Prostate gland (tissue), 2 donors: Measurements from ENCODE around the gene SUPT6H. TPM values are rescaled to one million over a fixed set of nuclear protein-coding genes. Genes with fewer than 3 reads are reported as not detected.
A peak's percentile ranks its signal among the peaks of the same experiment; 100 is the strongest.

ENCODE experiments used
- DNase-seq: peaks from one replicate; pipeline ENCODE4 v3.0.0-alpha.2; 2019; ENCODE audit warnings: low spot score
- H3K27ac ChIP-seq, 2 donors: fragments of 200-600 bp; sonication (generic); 2 replicates each; pipeline ENCODE4 v1.5.1; 2017 to 2019
- H3K27me3 ChIP-seq: fragments of 200-600 bp; sonication (generic); replicated peaks from 2 replicates; pipeline ENCODE4 v1.5.1; 2019; ENCODE audit not compliant: insufficient read depth
- H3K36me3 ChIP-seq, 2 donors: fragments of 200-600 bp; sonication (generic); 1 replicate in 1 of 2; 2 replicates in 1 of 2; pipeline versions ENCODE4 v1.5.1 to v1.8.1; 2017 to 2019
- H3K4me1 ChIP-seq: fragments of 200-600 bp; sonication (generic); replicated peaks from 2 replicates; pipeline ENCODE4 v1.5.1; 2019
- H3K4me3 ChIP-seq, 2 donors: fragments of 200-600 bp; sonication (generic); 2 replicates each; pipeline ENCODE4 v1.5.1; 2017 to 2019
- H3K9me3 ChIP-seq: fragments of 200-600 bp; sonication (generic); 2 replicates; pipeline ENCODE4 v1.5.1; 2017
- CTCF ChIP-seq, 4 experiments: fragments of 200-600 bp in 2 of 4; fragments of 450-650 bp in 2 of 4; sonication (generic) in 2 of 4; IDR thresholded peaks; 1 replicate in 3 of 4; 2 replicates in 1 of 4; pipeline ENCODE4 v1.5.1; 2016 to 2019; ENCODE audit warnings: antibody characterized with exemption in 4 of 4, mild to moderate bottlenecking in 2 of 4, moderate library complexity in 2 of 4
- POLR2A ChIP-seq: fragments of 450-650 bp; IDR thresholded peaks from one replicate; pipeline ENCODE4 v1.6.1; 2016; ENCODE audit warnings: antibody characterized with exemption, mild to moderate bottlenecking
- POLR2AphosphoS5 ChIP-seq: sonication (generic); formaldehyde crosslinking; IDR thresholded peaks from one replicate; pipeline ENCODE4 v1.6.1; 2017; ENCODE audit warnings: antibody characterized with exemption
- WGBS: methylation state at CpG from one replicate; pipeline ENCODE4 v1.1.5; 2018; 5-methylcytosine and 5-hydroxymethylcytosine counted together
- intact Hi-C: fragments of 100-400 bp; cut with DNase I; formaldehyde crosslinking; loops from one replicate; pipeline ENCODE4 v1.14.2; 2022
- total RNA-seq, 2 donors: library from RNA; depleted of rRNA; stranded (reverse); fragments of >200 nt; gene quantifications; one replicate each; pipeline ENCODE4 v1.1.0, GENCODE V29; 2016

Gene SUPT6H
- total RNA-seq, 2 donors from 2014 or later: 52.7 to 138 TPM

- H3K27ac ChIP-seq: peak overlapping the region; percentile 98 to 99
- peak overlapping the region; percentile 78 to 84 for H3K4me3 ChIP-seq
- TF ChIP-seq POLR2AphosphoS5 (no peak), POLR2A (no peak), CTCF (IDR thresholded peaks at IDR 0.05) (no peak)
- 0% methylated on average over 10 of the region's 10 CpGs for WGBS
- intact Hi-C loops: loop anchor here (2.0 to 5.0 kb wide), 2 partner anchors 18 to 50 kb away; partner anchors contain the start of genes BLTP2 and PROCA1
- H3K9me3 ChIP-seq: no peaks in the 10 kb centered on the region
- DNase-seq: no peak
- peaks cover 0 to 6% of the 10 kb centered on the region in 2 donors for H3K36me3 ChIP-seq
- peaks cover 8% of the 10 kb centered on the region for H3K4me1 ChIP-seq
- no peaks in the 10 kb centered on the region for H3K27me3 ChIP-seq
Observed at GRCh38 chr17:28662527-28662829, 473 bp downstream of the SUPT6H start.

- peaks cover 0 to 6% of the 10 kb centered on the region in 2 donors for H3K36me3 ChIP-seq
- no peak overlapping the region for H3K4me3 ChIP-seq
- H3K27me3 ChIP-seq: no peaks in the 10 kb centered on the region
- no peak for DNase-seq
- no peaks in the 10 kb centered on the region for H3K9me3 ChIP-seq
- TF ChIP-seq CTCF (IDR thresholded peaks at IDR 0.05): no peak
- TF ChIP-seq POLR2A: no peak
- no peak for TF ChIP-seq POLR2AphosphoS5
- intact Hi-C loops: loop anchor here (2.0 to 5.0 kb wide), 2 partner anchors 19 to 49 kb away; partner anchors contain the start of genes BLTP2 and PROCA1
- no peak overlapping the region for H3K27ac ChIP-seq
- H3K4me1 ChIP-seq: peaks cover 8% of the 10 kb centered on the region
Observed at GRCh38 chr17:28663723-28664122, 1.7 kb downstream of the SUPT6H start.

GRCh38 chr17:28665994-28666393 is 4.0 kb downstream of the SUPT6H start:
- no peak overlapping the region for H3K4me3 ChIP-seq
- intact Hi-C loops: no loop called here
- 66% methylated on average over 2 of the region's 2 CpGs for WGBS
- H3K36me3 ChIP-seq: peaks cover 0 to 3% of the 10 kb centered on the region in 2 donors
- no peaks in the 10 kb centered on the region for H3K27me3 ChIP-seq
- peaks cover 8% of the 10 kb centered on the region for H3K4me1 ChIP-seq
- no peaks in the 10 kb centered on the region for H3K9me3 ChIP-seq
- no peak for DNase-seq
- TF ChIP-seq POLR2A (no peak), CTCF (IDR thresholded peaks at IDR 0.05) (no peak)
- H3K27ac ChIP-seq: no peak overlapping the region

GRCh38 chr17:28667870-28668269 is 5.9 kb downstream of the SUPT6H start:
- Histone ChIP-seq H3K4me3 (no peak overlapping the region), H3K4me1 (peaks cover 7% of the 10 kb centered on the region), H3K9me3 (no peaks in the 10 kb centered on the region), H3K27me3 (no peaks in the 10 kb centered on the region), H3K36me3 (peaks cover 9 to 10% of the 10 kb centered on the region in 2 donors), H3K27ac (no peak overlapping the region)
- intact Hi-C loops: no loop called here
- TF ChIP-seq POLR2AphosphoS5 (no peak), CTCF (IDR thresholded peaks at IDR 0.05) (no peak), POLR2A (no peak)
- DNase-seq: no peak
- WGBS: 81% methylated on average over 1 of the region's 1 CpG

- intact Hi-C loops: no loop called here
- TF ChIP-seq CTCF (IDR thresholded peaks at IDR 0.05): no peak
- no peak for TF ChIP-seq POLR2AphosphoS5
- TF ChIP-seq POLR2A: no peak
- peaks cover 19 to 31% of the 10 kb centered on the region in 2 donors for H3K36me3 ChIP-seq
- no peaks in the 10 kb centered on the region for H3K27me3 ChIP-seq
- no peaks in the 10 kb centered on the region for H3K9me3 ChIP-seq
- H3K4me1 ChIP-seq: no peaks in the 10 kb centered on the region
- DNase-seq: no peak
- H3K27ac ChIP-seq: no peak overlapping the region
- no peak overlapping the region for H3K4me3 ChIP-seq
- 96% methylated on average over 1 of the region's 1 CpG for WGBS
Observed at GRCh38 chr17:28669918-28670317, 7.9 kb downstream of the SUPT6H start.
